GM23248 (cell line): ENCODE measurements around the gene TFIP11. TPM values are rescaled to one million over a fixed set of nuclear protein-coding genes. Genes with fewer than 3 reads are reported as not detected.

ENCODE experiments used
- DNase-seq: peaks from one replicate; pipeline ENCODE4 v3.0.0-alpha.2; 2015
- H2AFZ ChIP-seq: fragments of 200-600 bp; sonication (generic); 2 replicates; pipeline ENCODE4 v1.6.1; 2016; ENCODE audit warnings: antibody characterized with exemption
- H3F3A ChIP-seq: fragments of 200-600 bp; sonication (generic); 2 replicates; pipeline ENCODE4 v1.6.1; 2016; ENCODE audit warnings: mild to moderate bottlenecking, antibody characterized with exemption, mixed run types; ENCODE audit not compliant: insufficient read depth
- H3K27ac ChIP-seq: fragments of 200-600 bp; sonication (generic); 2 replicates; pipeline ENCODE4 v1.5.1; 2016; ENCODE audit warnings: mild to moderate bottlenecking
- H3K27me3 ChIP-seq: fragments of 200-600 bp; sonication (generic); replicated peaks from 2 replicates; pipeline ENCODE4 v1.6.1; 2016; ENCODE audit warnings: mild to moderate bottlenecking; ENCODE audit not compliant: insufficient read depth
- H3K36me3 ChIP-seq: fragments of 200-600 bp; sonication (generic); 2 replicates; pipeline ENCODE4 v1.6.1; 2016; ENCODE audit warnings: low read depth, mild to moderate bottlenecking
- H3K4me1 ChIP-seq: fragments of 200-600 bp; sonication (generic); 2 replicates; pipeline ENCODE4 v1.6.1; 2016; ENCODE audit warnings: mild to moderate bottlenecking; ENCODE audit not compliant: insufficient read depth
- H3K4me2 ChIP-seq: fragments of 200-600 bp; sonication (generic); one replicate; pipeline ENCODE4 v1.6.1; 2016; ENCODE audit warnings: mild to moderate bottlenecking; ENCODE audit not compliant: unreplicated experiment
- H3K4me3 ChIP-seq: fragments of 200-600 bp; sonication (generic); 2 replicates; pipeline ENCODE4 v1.5.1; 2016; ENCODE audit warnings: mild to moderate bottlenecking
- H3K79me2 ChIP-seq: fragments of 200-600 bp; sonication (generic); 2 replicates; pipeline ENCODE4 v1.6.1; 2016; ENCODE audit warnings: mild to moderate bottlenecking; ENCODE audit not compliant: insufficient read depth
- H3K9ac ChIP-seq: fragments of 200-600 bp; sonication (generic); 2 replicates; pipeline ENCODE4 v1.6.1; 2016; ENCODE audit warnings: mild to moderate bottlenecking
- H3K9me2 ChIP-seq: fragments of 200-600 bp; sonication (generic); 2 replicates; pipeline ENCODE4 v1.6.1; 2016; ENCODE audit warnings: mixed run types, mild to moderate bottlenecking, moderate library complexity; ENCODE audit not compliant: insufficient read depth
- H3K9me3 ChIP-seq: fragments of 200-600 bp; sonication (generic); one replicate; pipeline ENCODE4 v1.6.1; 2017; ENCODE audit warnings: low read depth
- H4K20me1 ChIP-seq: fragments of 200-600 bp; sonication (generic); 2 replicates; pipeline ENCODE4 v1.6.0; 2016; ENCODE audit not compliant: insufficient read depth
- EZH2 ChIP-seq: fragments of 200-600 bp; sonication (generic); IDR thresholded peaks from 2 replicates; pipeline ENCODE4 v1.6.1; 2018; ENCODE audit warnings: antibody characterized with exemption, mild to moderate bottlenecking; ENCODE audit not compliant: insufficient read depth, poor library complexity, severe bottlenecking
- EZH2phosphoT487 ChIP-seq: fragments of 200-600 bp; sonication (generic); IDR thresholded peaks from 2 replicates; pipeline ENCODE4 v1.6.1; 2018; ENCODE audit warnings: antibody characterized with exemption, moderate library complexity, mild to moderate bottlenecking, low read depth; ENCODE audit not compliant: insufficient read depth
- WGBS, 2 experiments: methylation state at CpG; one replicate each; pipeline ENCODE4 v1.1.6; 2015 to 2017; ENCODE audit warnings: low lambda C conversion rate in 2 of 2, low coverage in 1 of 2; ENCODE audit errors: missing lambda C conversion rate in 2 of 2; 5-methylcytosine and 5-hydroxymethylcytosine counted together
- in situ Hi-C: fragments of 300-500 bp; cut with MboI; formaldehyde crosslinking; loops from 2 replicates; pipeline ENCODE4 v1.15.0; 2020
- polyA plus RNA-seq: library from polyadenylated mRNA; unstranded; fragments of >200 nt; fragmentation: Nextera tagmentation; extraction: Ambion mirVana; gene quantifications from 2 replicates; pipeline ENCODE4 v1.2.1, GENCODE V29; 2016
- total RNA-seq: library from RNA; depleted of rRNA; stranded (reverse); fragments of >200 nt; shearing (Covaris generic); gene quantifications from 2 replicates; pipeline ENCODE4 v1.2.3, GENCODE V29; 2014

Gene TFIP11
- total and polyA plus RNA-seq, 2 experiments from 2014 or later = 23.1 to 41.9 TPM

- Histone ChIP-seq H3K27me3 (no peaks in the 10 kb centered on the region), H3K4me3 (no peak overlapping the region), H3F3A (peaks cover 16% of the 10 kb centered on the region), H3K36me3 (no peaks in the 10 kb centered on the region), H3K27ac (no peak overlapping the region), H3K4me2 (no peak overlapping the region), H3K79me2 (peaks cover 43% of the 10 kb centered on the region), H4K20me1 (no peaks in the 10 kb centered on the region), H3K9me3 (no peaks in the 10 kb centered on the region), H3K9me2 (no peaks in the 10 kb centered on the region), H3K4me1 (peaks cover 38% of the 10 kb centered on the region), H3K9ac (no peak overlapping the region), H2AFZ (no peak overlapping the region)
- DNase-seq = no peak
- 95 to 98% methylated on average over 6 of the region's 6 CpGs for WGBS, 2 experiments
- in situ Hi-C loops = no loop called here
- TF ChIP-seq EZH2 = no peak
- TF ChIP-seq EZH2phosphoT487 = no peak
Measured at GRCh38 chr22:26548984-26549383, 36.7 kb upstream of the TFIP11 start.

DNA sequence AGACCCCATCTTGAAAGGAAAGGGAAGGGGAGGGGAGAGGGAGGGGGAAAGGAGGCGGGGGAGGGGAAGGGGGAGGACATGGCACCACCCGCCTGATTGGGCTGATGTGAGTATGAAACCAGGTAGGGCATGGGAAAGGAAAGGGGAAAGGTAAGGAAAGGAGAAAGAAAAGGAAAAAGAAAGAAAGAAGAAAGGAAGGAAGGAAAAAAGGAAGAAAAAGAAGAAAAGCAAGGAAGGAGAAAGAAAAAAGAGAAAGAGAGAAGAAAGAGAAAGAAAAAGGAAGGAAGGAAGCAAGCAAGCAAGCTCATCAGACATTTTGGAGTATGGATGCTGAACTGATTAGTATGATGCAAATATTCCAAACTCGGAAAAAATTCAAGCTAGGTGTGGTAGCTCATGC, 36.0 kb upstream of the TFIP11 start:
- WGBS, 2 experiments = 95 to 100% methylated on average over 1 to 3 of the region's 3 CpGs
- no peaks in the 10 kb centered on the region for H3K9me3 ChIP-seq

DNA sequence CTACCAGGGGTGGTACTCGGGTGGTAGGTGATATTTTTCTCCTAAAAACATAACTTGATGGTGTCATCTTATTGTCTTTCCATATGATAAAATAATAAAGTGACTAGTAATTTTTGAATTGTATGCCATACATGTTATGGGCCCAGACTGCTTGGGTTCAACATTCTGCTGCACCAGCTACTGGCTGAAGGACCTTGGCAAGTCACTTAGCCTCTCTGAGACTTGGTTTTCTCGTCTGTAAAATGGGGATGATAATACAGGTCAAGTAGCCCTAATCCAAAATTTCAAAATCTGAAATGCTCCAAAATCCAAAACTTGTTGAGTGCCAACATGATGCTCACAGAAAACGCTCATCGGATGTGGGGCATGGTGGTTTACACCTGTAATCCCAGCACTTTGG, 35.6 kb upstream of the TFIP11 start:
- Histone ChIP-seq H3F3A (peaks cover 16% of the 10 kb centered on the region), H3K9me2 (no peaks in the 10 kb centered on the region), H3K27ac (no peak overlapping the region), H3K27me3 (no peaks in the 10 kb centered on the region), H3K36me3 (no peaks in the 10 kb centered on the region), H3K4me1 (peaks cover 30% of the 10 kb centered on the region), H3K9me3 (no peaks in the 10 kb centered on the region), H3K79me2 (peaks cover 36% of the 10 kb centered on the region), H3K4me2 (no peak overlapping the region), H2AFZ (no peak overlapping the region), H3K4me3 (no peak overlapping the region), H4K20me1 (no peaks in the 10 kb centered on the region), H3K9ac (no peak overlapping the region)
- 94 to 97% methylated on average over 4 of the region's 4 CpGs for WGBS, 2 experiments
- no peak for DNase-seq
- in situ Hi-C loops = no loop called here
- TF ChIP-seq EZH2 (no peak), EZH2phosphoT487 (no peak)

More for the DNA sequence above, 36.0 kb upstream of the TFIP11 start:
- Histone ChIP-seq H3K9ac (no peak overlapping the region), H4K20me1 (no peaks in the 10 kb centered on the region), H3K4me3 (no peak overlapping the region), H3K9me2 (no peaks in the 10 kb centered on the region), H2AFZ (no peak overlapping the region), H3K4me2 (no peak overlapping the region), H3K79me2 (peaks cover 36% of the 10 kb centered on the region), H3K27ac (no peak overlapping the region), H3K4me1 (peaks cover 33% of the 10 kb centered on the region), H3K36me3 (no peaks in the 10 kb centered on the region), H3K27me3 (no peaks in the 10 kb centered on the region), H3F3A (peaks cover 16% of the 10 kb centered on the region)
- TF ChIP-seq EZH2 (no peak), EZH2phosphoT487 (no peak)
- DNase-seq = no peak
- in situ Hi-C loops = no loop called here

DNA sequence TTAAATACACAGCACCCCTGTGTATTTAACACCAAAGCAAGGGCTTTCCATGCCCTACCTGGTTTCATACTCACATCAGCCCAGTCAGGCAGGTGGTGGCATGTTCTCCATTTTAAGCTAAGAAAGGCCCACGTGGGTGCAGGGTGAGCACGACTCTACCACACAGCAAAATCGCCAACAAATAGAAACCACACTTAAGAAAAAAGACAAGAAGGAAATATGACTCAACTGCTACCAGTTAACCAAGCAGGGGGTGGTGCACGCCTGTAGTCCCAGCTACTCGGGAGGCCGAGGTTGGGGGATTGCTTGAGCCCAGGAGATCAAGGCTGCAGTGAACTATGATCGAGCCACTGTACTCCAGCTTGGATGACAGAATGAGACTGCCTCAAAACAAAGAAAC, 35.2 kb upstream of the TFIP11 start:
- Histone ChIP-seq H3K4me2 (no peak overlapping the region), H4K20me1 (no peaks in the 10 kb centered on the region), H3K4me1 (peaks cover 26% of the 10 kb centered on the region), H3K9me3 (no peaks in the 10 kb centered on the region), H3K36me3 (no peaks in the 10 kb centered on the region), H3K79me2 (peaks cover 33% of the 10 kb centered on the region), H3K27ac (no peak overlapping the region), H3K9ac (no peak overlapping the region), H3K9me2 (no peaks in the 10 kb centered on the region), H3K4me3 (no peak overlapping the region), H2AFZ (no peak overlapping the region), H3K27me3 (no peaks in the 10 kb centered on the region), H3F3A (peaks cover 16% of the 10 kb centered on the region)
- in situ Hi-C loops = no loop called here
- WGBS, 2 experiments = 78 to 87% methylated on average over 7 of the region's 7 CpGs
- peak; percentile 14 for DNase-seq
- TF ChIP-seq EZH2 (no peak), EZH2phosphoT487 (no peak)

- Histone ChIP-seq H3K27me3 (no peaks in the 10 kb centered on the region), H3K9me3 (no peaks in the 10 kb centered on the region), H3K79me2 (peaks cover 22% of the 10 kb centered on the region), H3K27ac (no peak overlapping the region), H3F3A (peaks cover 12% of the 10 kb centered on the region), H3K4me2 (no peak overlapping the region), H3K36me3 (no peaks in the 10 kb centered on the region), H3K9ac (no peak overlapping the region), H3K9me2 (no peaks in the 10 kb centered on the region), H3K4me1 (peaks cover 17% of the 10 kb centered on the region), H3K4me3 (no peak overlapping the region), H2AFZ (no peak overlapping the region), H4K20me1 (no peaks in the 10 kb centered on the region)
- DNase-seq = no peak
- TF ChIP-seq EZH2 (no peak), EZH2phosphoT487 (no peak)
- whole genome bisulfite sequencing, 2 experiments = 90 to 94% methylated on average over 5 of the region's 5 CpGs
- in situ Hi-C loops = no loop called here
Measured at GRCh38 chr22:26546282-26546681, 34.0 kb upstream of the TFIP11 start.
